IMR-90 (cell line): ENCODE results near the gene GPR39. TPM values are rescaled to one million over a fixed set of nuclear protein-coding genes. Genes with fewer than 3 reads are reported as not detected.
A peak's percentile ranks its signal among the peaks of the same experiment; 100 is the strongest.

Source experiments
- ATAC-seq: fragments of 200-7000 bp; cut with Tn5 transposase; 2 replicates; pipeline ENCODE4 v1.9.1; 2020; ENCODE audit warnings: low read depth, mild to moderate bottlenecking, moderate library complexity
- BruUV-seq: library from RNA; stranded (reverse); fragments of 400-500 nt; replicated peaks from 2 replicates; lab custom pipeline; 2021; lab: Mats Ljungman, UMichigan
- CTCF ChIA-PET: fragments of 300-600 bp; formaldehyde crosslinking; extraction: SDS; loops from one replicate; lab custom pipeline; 2021; ENCODE audit warnings: antibody characterized with exemption; lab: Yijun Ruan, JAX
- POLR2A ChIA-PET: fragments of 300-600 bp; sonication (Branson Sonifier 250); formaldehyde crosslinking; loops from one replicate; lab custom pipeline; 2022; ENCODE audit warnings: antibody characterized with exemption; ENCODE audit not compliant: unreplicated experiment; lab: Charles Lee
- DNase-seq: peaks from one replicate; pipeline ENCODE4 v3.0.0; 2013
- H2AFZ ChIP-seq: replicated peaks from 2 replicates; pipeline ENCODE3; 2013; ENCODE audit warnings: low read length, mild to moderate bottlenecking; ENCODE audit not compliant: poor library complexity
- H2AK5ac ChIP-seq: 2 replicates; pipeline ENCODE4 v1.6.1; 2013; ENCODE audit warnings: low read depth, low read length, inconsistent platforms
- H2AK9ac ChIP-seq: replicated peaks from 2 replicates; pipeline ENCODE3; 2013; ENCODE audit warnings: mild to moderate bottlenecking, low read depth, low read length, moderate library complexity; ENCODE audit not compliant: poor library complexity
- H2BK120ac ChIP-seq: 2 replicates; pipeline ENCODE4 v1.6.1; 2013; ENCODE audit warnings: low read depth, low read length, inconsistent platforms
- H2BK15ac ChIP-seq: 3 replicates; pipeline ENCODE4 v1.6.1; 2013; ENCODE audit warnings: low read depth, low read length, inconsistent platforms
- H2BK20ac ChIP-seq: 2 replicates; pipeline ENCODE4 v1.6.1; 2013; ENCODE audit warnings: low read depth, mild to moderate bottlenecking, inconsistent platforms, low read length, moderate library complexity
- H2BK5ac ChIP-seq: 2 replicates; pipeline ENCODE4 v1.6.1; 2013; ENCODE audit warnings: mild to moderate bottlenecking, low read depth, low read length, inconsistent platforms; ENCODE audit not compliant: poor library complexity, severe bottlenecking
- H3K14ac ChIP-seq: replicated peaks from 2 replicates; pipeline ENCODE4 v1.6.1; 2013; ENCODE audit warnings: low read depth, low read length, inconsistent platforms
- H3K18ac ChIP-seq: 2 replicates; pipeline ENCODE4 v1.6.1; 2013; ENCODE audit warnings: low read depth, low read length, control low read depth
- H3K23ac ChIP-seq: 2 replicates; pipeline ENCODE4 v1.6.1; 2013; ENCODE audit warnings: low read depth, low read length, inconsistent platforms
- H3K27ac ChIP-seq: 2 replicates; pipeline ENCODE4 v1.5.1; 2013; ENCODE audit warnings: mild to moderate bottlenecking, control low read depth, low read length; ENCODE audit not compliant: insufficient read depth
- H3K27me3 ChIP-seq: 2 replicates; pipeline ENCODE4 v1.6.1; 2013; ENCODE audit warnings: low read length; ENCODE audit not compliant: control insufficient read depth, insufficient read depth
- H3K36me3 ChIP-seq: 2 replicates; pipeline ENCODE4 v1.6.1; 2013; ENCODE audit warnings: low read length, mixed read lengths; ENCODE audit not compliant: control insufficient read depth, insufficient read depth
- H3K4ac ChIP-seq: 2 replicates; pipeline ENCODE4 v1.6.1; 2013; ENCODE audit warnings: low read depth, low read length, inconsistent platforms
- H3K4me1 ChIP-seq: 2 replicates; pipeline ENCODE4 v1.6.1; 2013; ENCODE audit warnings: low read length, mixed read lengths; ENCODE audit not compliant: control insufficient read depth, insufficient read depth
- H3K4me2 ChIP-seq: 2 replicates; pipeline ENCODE4 v1.6.1; 2013; ENCODE audit warnings: low read depth, mild to moderate bottlenecking, control low read depth, low read length, moderate library complexity
- H3K4me3 ChIP-seq: 2 replicates; pipeline ENCODE4 v1.5.1; 2013; ENCODE audit warnings: low read depth, mild to moderate bottlenecking, control low read depth, low read length, moderate library complexity; ENCODE audit not compliant: insufficient read depth
- H3K56ac ChIP-seq: 2 replicates; pipeline ENCODE4 v1.6.1; 2013; ENCODE audit warnings: low read length, inconsistent platforms; ENCODE audit not compliant: insufficient read depth; ENCODE audit errors: extremely low read depth
- H3K79me1 ChIP-seq, 2 experiments: 2 replicates each; pipeline ENCODE4 v1.6.1; 2013; ENCODE audit warnings: low read length in 2 of 2, inconsistent platforms in 1 of 2, low read depth in 1 of 2
- H3K9ac ChIP-seq: 2 replicates; pipeline ENCODE4 v1.6.1; 2013; ENCODE audit warnings: low read depth, low read length, control low read depth
- H3K9me1 ChIP-seq: 2 replicates; pipeline ENCODE4 v1.6.1; 2013; ENCODE audit warnings: low read length, inconsistent platforms; ENCODE audit not compliant: insufficient read depth
- H3K9me3 ChIP-seq: 2 replicates; pipeline ENCODE4 v1.6.1; 2013; ENCODE audit warnings: low read length; ENCODE audit not compliant: control insufficient read depth, insufficient read depth
- H4K20me1 ChIP-seq: 2 replicates; pipeline ENCODE4 v1.6.1; 2013; ENCODE audit warnings: low read length, inconsistent platforms; ENCODE audit not compliant: insufficient read depth
- H4K5ac ChIP-seq: 2 replicates; pipeline ENCODE4 v1.6.1; 2013; ENCODE audit warnings: mild to moderate bottlenecking, low read depth, low read length, control low read depth
- H4K8ac ChIP-seq, 2 experiments: 2 replicates each; pipeline ENCODE4 v1.6.1; 2013; ENCODE audit warnings: low read depth in 2 of 2, low read length in 2 of 2, control low read depth in 1 of 2, inconsistent platforms in 1 of 2
- H4K91ac ChIP-seq: 2 replicates; pipeline ENCODE4 v1.6.1; 2013; ENCODE audit warnings: low read depth, low read length, inconsistent platforms; ENCODE audit not compliant: insufficient read depth
- CEBPB ChIP-seq: IDR thresholded peaks from 2 replicates; pipeline ENCODE4 v1.6.1; 2012; ENCODE audit warnings: low read depth, low read length, improper control_type of control experiment
- RAD21 ChIP-seq: IDR thresholded peaks from 2 replicates; pipeline ENCODE4 v1.6.1; 2012; ENCODE audit warnings: low read length, improper control_type of control experiment
- WGBS, 2 experiments: methylation state at CpG; one replicate each; pipeline versions ENCODE4 v1.1.5 to v1.1.7; 2013; ENCODE audit warnings: missing lambda C conversion rate in 2 of 2; ENCODE audit not compliant: insufficient read length in 1 of 2; ENCODE audit errors: extremely low coverage in 2 of 2; 5-methylcytosine and 5-hydroxymethylcytosine counted together
- dilution Hi-C: fragments of 300-500 bp; cut with HindIII; formaldehyde crosslinking; loops from one replicate; pipeline ENCODE4 v1.14.3; 2018; ENCODE audit warnings: low sequenced_read_pairs; ENCODE audit not compliant: unreplicated experiment
- in situ Hi-C: fragments of 300-500 bp; cut with MboI; formaldehyde crosslinking; loops from 3 replicates; pipeline ENCODE4 v1.14.3; 2019; ENCODE audit warnings: low sequenced_read_pairs, inconsistent platforms, mixed read lengths
- intact Hi-C: fragments of 100-400 bp; cut with micrococcal nuclease; formaldehyde crosslinking; loops from 2 replicates; pipeline ENCODE4 v1.10.0; 2022
- polyA plus RNA-seq, 3 experiments: library from polyadenylated mRNA; depleted of rRNA; stranded (reverse); fragments of >200 nt; gene quantifications; 2 replicates each; pipeline ENCODE4 v1.2.3, GENCODE V29; 2012; ENCODE audit warnings: low replicate concordance in 1 of 3
- total RNA-seq: library from RNA; depleted of rRNA; stranded (reverse); fragments of >200 nt; gene quantifications from 2 replicates; pipeline ENCODE4 v1.2.3, GENCODE V29; 2012

The GPR39 gene
- total and polyA plus RNA-seq, 2 of the 4 experiments (the other 2 are of a cell fraction): 4.4 to 9.0 TPM

DNA sequence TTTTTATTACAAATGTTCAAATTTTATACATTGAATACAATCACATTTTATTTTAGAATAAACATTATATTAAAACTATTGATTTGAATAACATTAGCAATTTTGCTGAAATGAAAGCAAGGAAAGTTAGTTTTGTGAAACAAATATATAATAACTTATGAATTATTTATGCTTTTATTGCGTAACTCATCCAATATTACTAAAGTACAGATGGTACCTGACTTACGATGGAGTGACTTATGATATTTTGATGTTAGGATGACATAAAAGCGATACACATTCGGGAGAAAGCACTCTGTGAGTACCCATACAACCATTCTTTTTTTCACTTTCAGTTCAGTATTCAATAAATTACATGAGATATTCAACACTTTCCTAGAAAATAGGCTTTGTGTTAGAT lies 26.5 kb downstream of the GPR39 start:
- Histone ChIP-seq H2BK20ac (no peak overlapping the region), H3K9ac (no peak overlapping the region), H2BK5ac (no peak overlapping the region), H2BK120ac (no peak overlapping the region), H3K36me3 (no peaks in the 10 kb centered on the region), H3K9me3 (no peaks in the 10 kb centered on the region), H3K4me1 (peaks cover 15% of the 10 kb centered on the region; the same call in 1 of the 2 replicates), H3K4ac (no peak overlapping the region), H3K4me3 (no peak overlapping the region), H3K23ac (no peak overlapping the region), H3K4me2 (no peak overlapping the region), H2AK5ac (no peak overlapping the region), H4K20me1 (no peaks in the 10 kb centered on the region), H3K18ac (no peak overlapping the region), H4K91ac (no peak overlapping the region), H2AK9ac (no peak overlapping the region), H3K27me3 (no peaks in the 10 kb centered on the region), H3K9me1 (peaks cover 10% of the 10 kb centered on the region), H3K14ac (no peak overlapping the region), H3K27ac (no peak overlapping the region), H2AFZ (no peak overlapping the region), H4K5ac (no peak overlapping the region), H3K79me1 (peaks cover 4 to 9% of the 10 kb centered on the region in 2 experiments; a peak in 1 of 4 replicates), H2BK15ac (no peak overlapping the region), H4K8ac (no peak overlapping the region), H3K56ac (no peak overlapping the region)
- POLR2A ChIA-PET: no interaction called here
- dilution Hi-C loops (no loop called here), in situ Hi-C loops (no loop called here), intact Hi-C loops (no loop called here)
- CTCF ChIA-PET: no interaction called here
- TF ChIP-seq CEBPB: peak; percentile 84
- TF ChIP-seq RAD21: no peak
- ATAC-seq (no peak), DNase-seq (no peak)
- BruUV-seq: no TSS peak
- WGBS, 2 experiments: no CpG with 5 or more reads among the region's 4 CpGs
